A549 (cell line): ENCODE measurements around the gene AP3D1. TPM values are rescaled to one million over a fixed set of nuclear protein-coding genes. Genes with fewer than 3 reads are reported as not detected.
A peak's percentile ranks its signal among the peaks of the same experiment; 100 is the strongest.

Experiments
- ATAC-seq, 2 experiments: fragments of 200-7000 bp in 1 of 2; fragments of >200 bp in 1 of 2; cut with Nextera tagmentation in 1 of 2; cut with Tn5 transposase in 1 of 2; 3 replicates each; pipeline versions ENCODE4 v1.8.0 to v1.9.1; 2018 to 2020; ENCODE audit warnings: mild to moderate bottlenecking in 1 of 2, moderate library complexity in 1 of 2
- CTCF ChIA-PET: fragments of 300-600 bp; sonication (Branson Sonifier 250); formaldehyde crosslinking; extraction: SDS; loops from one replicate; lab custom pipeline; 2021; ENCODE audit warnings: antibody characterized with exemption, inconsistent platforms; lab: Yijun Ruan, JAX
- POLR2A ChIA-PET: fragments of 350-600 bp; formaldehyde crosslinking; extraction: SDS; loops from one replicate; lab custom pipeline; 2021; ENCODE audit warnings: antibody characterized with exemption, inconsistent platforms; lab: Yijun Ruan, JAX
- DNase-seq, 2 experiments: peaks; one replicate each; pipeline versions ENCODE4 v3.0.0 to v3.0.0-alpha.2; 2011 to 2016; ENCODE audit warnings: low read depth in 1 of 2, low spot score in 1 of 2
- FAIRE-seq: peaks from 2 replicates; lab custom pipeline; 2011; peaks lifted over from hg19 to GRCh38; lab: Jason Lieb, UNC
- H3K27ac ChIP-seq, 2 experiments: fragments of >200 bp; sonication (Bioruptor Twin); formaldehyde crosslinking; 3 replicates each; pipeline ENCODE4 v1.5.1; 2016 to 2017
- H3K4me1 ChIP-seq: fragments of >200 bp; sonication (Bioruptor Twin); formaldehyde crosslinking; 3 replicates; pipeline ENCODE4 v1.6.1; 2016
- H3K4me2 ChIP-seq: fragments of >200 bp; sonication (Bioruptor Twin); formaldehyde crosslinking; 3 replicates; pipeline ENCODE4 v1.6.1; 2016
- H3K4me3 ChIP-seq: fragments of >200 bp; sonication (Bioruptor Twin); formaldehyde crosslinking; 3 replicates; pipeline ENCODE4 v1.5.1; 2016
- H3K9me3 ChIP-seq: fragments of >200 bp; sonication (Bioruptor Twin); formaldehyde crosslinking; 3 replicates; pipeline ENCODE4 v1.6.1; 2016
- CBX2 ChIP-seq: fragments of 200-600 bp; sonication (generic); IDR thresholded peaks from 2 replicates; pipeline ENCODE4 v1.6.1; 2016; ENCODE audit warnings: low read depth, mild to moderate bottlenecking, borderline replicate concordance
- CBX8 ChIP-seq: fragments of 200-600 bp; sonication (generic); IDR thresholded peaks from 2 replicates; pipeline ENCODE4 v1.6.1; 2016
- CHD4 ChIP-seq: fragments of 200-600 bp; sonication (generic); IDR thresholded peaks from 2 replicates; pipeline ENCODE4 v1.6.1; 2016; ENCODE audit warnings: antibody characterized with exemption, mild to moderate bottlenecking, borderline replicate concordance
- EHMT2 ChIP-seq: fragments of 200-600 bp; sonication (generic); IDR thresholded peaks from 2 replicates; pipeline ENCODE4 v1.6.1; 2016; ENCODE audit warnings: antibody characterized with exemption, low read depth, mild to moderate bottlenecking, moderate library complexity
- ESRRA ChIP-seq: fragments of 150-350 bp; IDR thresholded peaks from 2 replicates; pipeline ENCODE4 v1.6.1; 2014; ENCODE audit warnings: mild to moderate bottlenecking, low read length, borderline replicate concordance
- FOSB ChIP-seq: fragments of 250-450 bp; sonication (Bioruptor Pico); IDR thresholded peaks from 2 replicates; pipeline ENCODE4 v1.5.0; 2020; ENCODE audit warnings: mild to moderate bottlenecking, moderate library complexity
- FOXS1 ChIP-seq: fragments of 250-450 bp; sonication (Bioruptor Pico); IDR thresholded peaks from 2 replicates; pipeline ENCODE4 v1.5.0; 2020; ENCODE audit warnings: mild to moderate bottlenecking, moderate library complexity
- HOXB13 ChIP-seq: fragments of 250-450 bp; sonication (Bioruptor Pico); IDR thresholded peaks from 2 replicates; pipeline ENCODE4 v1.5.0; 2020; ENCODE audit warnings: low read depth, mild to moderate bottlenecking, moderate library complexity
- JUN ChIP-seq, 2 experiments: fragments of >200 bp; sonication (Bioruptor Twin); formaldehyde crosslinking; IDR thresholded peaks; 2 replicates in 1 of 2; 3 replicates in 1 of 2; pipeline ENCODE4 v1.6.1; 2016 to 2017
- JUNB ChIP-seq: fragments of >200 bp; sonication (Bioruptor Twin); formaldehyde crosslinking; IDR thresholded peaks from 2 replicates; pipeline ENCODE4 v1.6.1; 2016
- KDM1A ChIP-seq: fragments of 200-600 bp; sonication (generic); IDR thresholded peaks from 2 replicates; pipeline ENCODE4 v1.6.1; 2016; ENCODE audit warnings: low read depth, mild to moderate bottlenecking
- NFE2L2 ChIP-seq: fragments of 150-350 bp; conservative IDR thresholded peaks from 2 replicates; pipeline ENCODE4 v1.6.1; 2014; ENCODE audit warnings: low read length
- NR3C1 ChIP-seq: fragments of >200 bp; sonication (Bioruptor Twin); formaldehyde crosslinking; IDR thresholded peaks from 3 replicates; pipeline ENCODE4 v1.6.1; 2017
- RAD21 ChIP-seq, 2 experiments: fragments of >200 bp in 1 of 2; sonication (Bioruptor Twin) in 1 of 2; formaldehyde crosslinking in 1 of 2; IDR thresholded peaks in 1 of 2; conservative IDR thresholded peaks in 1 of 2; 2 replicates in 1 of 2; 3 replicates in 1 of 2; pipeline ENCODE4 v1.6.1; 2012 to 2018; ENCODE audit warnings: inconsistent platforms in 1 of 2
- RNF2 ChIP-seq: fragments of 200-600 bp; sonication (generic); IDR thresholded peaks from 2 replicates; pipeline ENCODE4 v1.6.1; 2016; ENCODE audit warnings: low read depth, mild to moderate bottlenecking, antibody characterized with exemption, moderate library complexity, borderline replicate concordance
- SMC3 ChIP-seq: fragments of >200 bp; sonication (Bioruptor Twin); formaldehyde crosslinking; IDR thresholded peaks from 3 replicates; pipeline ENCODE4 v1.6.1; 2018; ENCODE audit warnings: inconsistent platforms
- SREBF2 ChIP-seq: fragments of 450-650 bp; IDR thresholded peaks from 2 replicates; pipeline ENCODE4 v1.6.1; 2014; ENCODE audit warnings: mild to moderate bottlenecking, moderate library complexity
- TFCP2L1 ChIP-seq: fragments of 250-450 bp; sonication (Bioruptor Pico); IDR thresholded peaks from 2 replicates; pipeline ENCODE4 v1.5.0; 2021; ENCODE audit warnings: mild to moderate bottlenecking
- ZC3H11A ChIP-seq: fragments of 450-650 bp; IDR thresholded peaks from 2 replicates; pipeline ENCODE4 v1.6.1; 2014; ENCODE audit warnings: antibody characterized with exemption, mild to moderate bottlenecking
- WGBS: methylation state at CpG from one replicate; pipeline ENCODE4 v1.1.6; 2017; ENCODE audit errors: missing lambda C conversion rate; 5-methylcytosine and 5-hydroxymethylcytosine counted together
- polyA plus RNA-seq, 4 experiments: library from polyadenylated mRNA; depleted of rRNA in 3 of 4; stranded (reverse); fragments of >200 nt; fragmentation: RNase III in 1 of 4; extraction: RNeasy Plus Mini Kit Qiagen cat#74134 plus additional on column Dnase treatment in 1 of 4; gene quantifications; 2 replicates in 3 of 4; 3 replicates in 1 of 4; pipeline ENCODE4 v1.2.3, GENCODE V29; 2011 to 2017
- TF ChIP-seq, protein P1 (sequence below): fragments of 150-350 bp; IDR thresholded peaks from 2 replicates; pipeline ENCODE4 v1.6.1; 2014; ENCODE audit warnings: low read depth, mild to moderate bottlenecking, low read length
- TF ChIP-seq, protein P2 (sequence below): fragments of >200 bp; sonication (Bioruptor Twin); formaldehyde crosslinking; IDR thresholded peaks from 3 replicates; pipeline ENCODE4 v1.6.1; 2016
- TF ChIP-seq, protein P3 (sequence below): fragments of >200 bp; sonication (Bioruptor Twin); formaldehyde crosslinking; IDR thresholded peaks from 2 replicates; pipeline ENCODE4 v1.6.1; 2016
- TF ChIP-seq, protein P4 (sequence below): IDR thresholded peaks from 2 replicates; pipeline ENCODE4 v1.6.1; 2012; ENCODE audit warnings: low read depth, borderline replicate concordance

AP3D1 gene
- polyA plus RNA-seq, 2 of the 4 experiments (the other 2 are of a cell fraction): 44.4 to 66.9 TPM

DNA sequence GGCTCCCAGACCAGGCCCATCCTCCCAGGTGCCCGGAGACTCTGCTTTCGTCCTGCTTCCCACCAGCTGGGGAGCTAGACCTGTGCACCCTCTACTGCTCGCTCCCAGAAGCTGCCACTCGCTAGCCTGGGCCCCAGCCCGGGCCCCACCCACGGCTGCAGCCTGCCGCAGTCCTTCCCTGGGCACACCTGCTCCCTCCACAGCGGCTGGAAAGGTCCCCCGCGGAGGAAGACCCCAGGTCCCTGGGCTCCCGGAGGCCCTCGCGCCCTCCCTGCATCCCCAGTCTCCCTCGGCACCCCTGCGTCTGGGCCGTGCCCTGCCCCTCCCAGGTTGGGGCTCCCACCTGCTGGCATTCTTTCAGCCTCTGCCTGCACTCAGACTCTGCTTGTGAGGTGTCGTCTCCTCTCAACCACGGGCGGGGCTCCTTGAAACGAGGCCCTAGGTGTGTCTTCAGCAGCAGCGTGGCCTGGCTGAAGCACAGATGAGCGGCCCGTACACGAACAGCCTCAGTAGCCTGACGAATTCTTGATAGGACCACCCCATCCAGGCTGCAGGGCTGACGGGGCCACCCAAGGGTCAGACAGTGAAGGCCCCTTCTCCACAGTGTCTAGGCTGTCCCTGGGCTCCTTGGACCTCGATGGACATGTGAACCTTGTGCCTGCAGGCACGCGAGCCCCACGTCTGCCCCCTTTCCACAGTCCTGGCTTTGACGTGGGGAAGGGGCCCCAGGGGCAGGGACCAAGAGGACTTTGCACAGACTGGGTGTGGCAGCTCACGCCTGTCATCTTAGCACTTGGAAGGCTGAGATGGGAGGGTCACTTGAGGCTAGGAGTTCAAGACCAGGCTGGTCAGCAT, 40.3 kb upstream of the AP3D1 start:
- no peak for DNase-seq
- TF ChIP-seq CBX2: no peak
- no peak for TF ChIP-seq CHD4
- no peak for TF ChIP-seq FOSB
- TF ChIP-seq, protein P1, sequence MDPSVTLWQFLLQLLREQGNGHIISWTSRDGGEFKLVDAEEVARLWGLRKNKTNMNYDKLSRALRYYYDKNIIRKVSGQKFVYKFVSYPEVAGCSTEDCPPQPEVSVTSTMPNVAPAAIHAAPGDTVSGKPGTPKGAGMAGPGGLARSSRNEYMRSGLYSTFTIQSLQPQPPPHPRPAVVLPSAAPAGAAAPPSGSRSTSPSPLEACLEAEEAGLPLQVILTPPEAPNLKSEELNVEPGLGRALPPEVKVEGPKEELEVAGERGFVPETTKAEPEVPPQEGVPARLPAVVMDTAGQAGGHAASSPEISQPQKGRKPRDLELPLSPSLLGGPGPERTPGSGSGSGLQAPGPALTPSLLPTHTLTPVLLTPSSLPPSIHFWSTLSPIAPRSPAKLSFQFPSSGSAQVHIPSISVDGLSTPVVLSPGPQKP: no peak
- TF ChIP-seq JUNB: no peak
- no peak for TF ChIP-seq TFCP2L1
- TF ChIP-seq NR3C1: no peak
- TF ChIP-seq EHMT2: no peak
- no peak for TF ChIP-seq HOXB13 (CRISPR knock-in tag)
- TF ChIP-seq, protein P2, sequence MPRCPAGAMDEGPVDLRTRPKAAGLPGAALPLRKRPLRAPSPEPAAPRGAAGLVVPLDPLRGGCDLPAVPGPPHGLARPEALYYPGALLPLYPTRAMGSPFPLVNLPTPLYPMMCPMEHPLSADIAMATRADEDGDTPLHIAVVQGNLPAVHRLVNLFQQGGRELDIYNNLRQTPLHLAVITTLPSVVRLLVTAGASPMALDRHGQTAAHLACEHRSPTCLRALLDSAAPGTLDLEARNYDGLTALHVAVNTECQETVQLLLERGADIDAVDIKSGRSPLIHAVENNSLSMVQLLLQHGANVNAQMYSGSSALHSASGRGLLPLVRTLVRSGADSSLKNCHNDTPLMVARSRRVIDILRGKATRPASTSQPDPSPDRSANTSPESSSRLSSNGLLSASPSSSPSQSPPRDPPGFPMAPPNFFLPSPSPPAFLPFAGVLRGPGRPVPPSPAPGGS: no peak
- TF ChIP-seq KDM1A: no peak
- no peak for TF ChIP-seq CBX8
- no peak for TF ChIP-seq JUN (IDR thresholded peaks at IDR 0.05)
- no peak for TF ChIP-seq NFE2L2
- TF ChIP-seq, protein P3, sequence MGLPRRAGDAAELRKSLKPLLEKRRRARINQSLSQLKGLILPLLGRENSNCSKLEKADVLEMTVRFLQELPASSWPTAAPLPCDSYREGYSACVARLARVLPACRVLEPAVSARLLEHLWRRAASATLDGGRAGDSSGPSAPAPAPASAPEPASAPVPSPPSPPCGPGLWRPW: no peak
- TF ChIP-seq FOXS1 (CRISPR knock-in tag): no peak
- no peak for TF ChIP-seq SMC3
- TF ChIP-seq, protein P4, sequence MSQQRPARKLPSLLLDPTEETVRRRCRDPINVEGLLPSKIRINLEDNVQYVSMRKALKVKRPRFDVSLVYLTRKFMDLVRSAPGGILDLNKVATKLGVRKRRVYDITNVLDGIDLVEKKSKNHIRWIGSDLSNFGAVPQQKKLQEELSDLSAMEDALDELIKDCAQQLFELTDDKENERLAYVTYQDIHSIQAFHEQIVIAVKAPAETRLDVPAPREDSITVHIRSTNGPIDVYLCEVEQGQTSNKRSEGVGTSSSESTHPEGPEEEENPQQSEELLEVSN: no peak
- no peak for TF ChIP-seq ZC3H11A
- no peak for TF ChIP-seq SREBF2
- Histone ChIP-seq H3K4me3 (no peak overlapping the region), H3K9me3 (no peaks in the 10 kb centered on the region), H3K4me2 (no peak overlapping the region), H3K4me1 (no peaks in the 10 kb centered on the region), H3K27ac (no peak overlapping the region)
- ATAC-seq: peak in 1 of 2 experiments; percentile 25; a peak in 2 of 6 replicates
- ChIA-PET CTCF (no interaction called here), POLR2A (no interaction called here)
- FAIRE-seq: no peak
- 100% methylated on average over 4 of the region's 32 CpGs for WGBS

DNA sequence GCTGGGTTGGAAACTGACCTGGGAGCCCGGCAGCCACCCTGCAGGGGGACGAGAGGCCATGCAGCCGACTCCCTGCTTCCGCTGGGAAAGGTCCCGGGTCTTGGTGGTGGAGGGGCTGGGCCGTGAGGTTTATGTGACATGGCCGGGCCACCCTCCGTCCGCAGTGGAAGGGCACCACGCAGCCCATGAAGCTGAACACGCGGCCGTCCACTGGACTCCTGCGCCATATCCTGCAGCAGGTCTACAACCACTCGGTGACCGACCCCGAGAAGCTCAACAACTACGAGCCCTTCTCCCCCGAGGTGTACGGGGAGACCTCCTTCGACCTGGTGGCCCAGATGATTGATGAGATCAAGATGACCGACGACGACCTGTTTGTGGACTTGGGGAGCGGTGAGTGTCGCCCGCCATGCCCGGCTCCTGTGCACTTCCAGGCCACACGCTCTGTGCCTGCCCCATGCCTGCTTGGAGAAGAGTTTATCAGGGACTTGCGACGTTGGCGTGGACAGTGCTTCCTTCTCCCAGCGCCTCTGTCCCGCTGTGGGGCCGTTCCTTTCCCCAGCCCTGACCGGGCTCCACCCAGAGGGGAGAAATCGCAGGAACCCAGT, 39.6 kb upstream of the AP3D1 start:
- TF ChIP-seq ESRRA: no peak
- TF ChIP-seq, protein P3: no peak
- TF ChIP-seq RNF2: no peak
- TF ChIP-seq RAD21 (conservative IDR thresholded peaks at IDR 0.05 in 1 of 2, IDR thresholded peaks at IDR 0.05 in 1 of 2): no peak
- TF ChIP-seq CHD4: no peak
- POLR2A ChIA-PET: no interaction called here
- no peak overlapping the region for H3K4me2 ChIP-seq
- no peaks in the 10 kb centered on the region for H3K9me3 ChIP-seq
- CTCF ChIA-PET: interaction anchor here (1.8 kb wide), 1 partner anchor 36 kb away, joined by 5 read pairs; no protein-coding TSS in a partner anchor
- ATAC-seq (no peak), DNase-seq (no peak), FAIRE-seq (no peak)
- no peaks in the 10 kb centered on the region for H3K4me1 ChIP-seq
- no peak overlapping the region for H3K27ac ChIP-seq
- 93% methylated on average over 23 of the region's 37 CpGs for WGBS
- no peak overlapping the region for H3K4me3 ChIP-seq
